ENCODE measurements around the gene C6orf52. TPM values are rescaled to one million over a fixed set of nuclear protein-coding genes. Genes with fewer than 3 reads are reported as not detected.

The C6orf52 gene
- total and polyA plus RNA-seq, 2 experiments from 2014 or later = 0.75 TPM; not detected in 1

GRCh38 chr6:10740061-10740460 is 45.6 kb upstream of the C6orf52 start:
- H3K4me2 ChIP-seq (ENCODE audit: unreplicated experiment) = no peak overlapping the region
- no peak for DNase-seq
- H2AFZ ChIP-seq = no peak overlapping the region
- H3K9me2 ChIP-seq (ENCODE audit: insufficient read depth) = no peaks in the 10 kb centered on the region
- no peaks in the 10 kb centered on the region for H4K20me1 ChIP-seq (ENCODE audit: insufficient read depth)
- H3K36me3 ChIP-seq (ENCODE audit: low read depth) = no peaks in the 10 kb centered on the region
- no peak for TF ChIP-seq EZH2phosphoT487 (IDR thresholded peaks at IDR 0.05; ENCODE audit: insufficient read depth, low read depth)
- no peak for TF ChIP-seq EZH2 (IDR thresholded peaks at IDR 0.05; ENCODE audit: insufficient read depth, poor library complexity, severe bottlenecking)
- H3K9me3 ChIP-seq (ENCODE audit: low read depth) = no peaks in the 10 kb centered on the region
- peaks cover 29% of the 10 kb centered on the region for H3K79me2 ChIP-seq (ENCODE audit: insufficient read depth)
- peaks cover 8% of the 10 kb centered on the region for H3F3A ChIP-seq (ENCODE audit: insufficient read depth)
- no peak overlapping the region for H3K27ac ChIP-seq
- in situ Hi-C loops (cut with MboI) = no loop called here
- H3K4me1 ChIP-seq (ENCODE audit: insufficient read depth) = peaks cover 5% of the 10 kb centered on the region
- no peak overlapping the region for H3K9ac ChIP-seq
- no peak overlapping the region for H3K4me3 ChIP-seq
- no peaks in the 10 kb centered on the region for H3K27me3 ChIP-seq (replicated peaks; ENCODE audit: insufficient read depth)

GRCh38 chr6:10736731-10737130 is 42.3 kb upstream of the C6orf52 start:
- Histone ChIP-seq H3K4me3 (no peak overlapping the region), H2AFZ (no peak overlapping the region), H3K9me2 (ENCODE audit: insufficient read depth) (no peaks in the 10 kb centered on the region), H3K27ac (no peak overlapping the region), H3K4me2 (ENCODE audit: unreplicated experiment) (no peak overlapping the region), H3K4me1 (ENCODE audit: insufficient read depth) (peaks cover 15% of the 10 kb centered on the region), H3K9ac (no peak overlapping the region), H4K20me1 (ENCODE audit: insufficient read depth) (no peaks in the 10 kb centered on the region), H3K9me3 (ENCODE audit: low read depth) (no peaks in the 10 kb centered on the region), H3K27me3 (replicated peaks; ENCODE audit: insufficient read depth) (no peaks in the 10 kb centered on the region), H3K79me2 (ENCODE audit: insufficient read depth) (peaks cover 29% of the 10 kb centered on the region), H3K36me3 (ENCODE audit: low read depth) (peaks cover 13% of the 10 kb centered on the region; the same call in 1 of the 2 replicates), H3F3A (ENCODE audit: insufficient read depth) (peaks cover 33% of the 10 kb centered on the region)
- WGBS, 2 experiments (ENCODE audit: low coverage in 1 of 2, low lambda C conversion rate in 2 of 2, missing lambda C conversion rate in 2 of 2) = 13 to 20% methylated on average over 2 of the region's 2 CpGs
- DNase-seq = no peak
- TF ChIP-seq EZH2 (IDR thresholded peaks at IDR 0.05; ENCODE audit: insufficient read depth, poor library complexity, severe bottlenecking) (no peak), EZH2phosphoT487 (IDR thresholded peaks at IDR 0.05; ENCODE audit: insufficient read depth, low read depth) (no peak)
- in situ Hi-C loops (cut with MboI) = no loop called here

- peaks cover 33% of the 10 kb centered on the region for H3F3A ChIP-seq (ENCODE audit: insufficient read depth)
- no peaks in the 10 kb centered on the region for H3K27me3 ChIP-seq (replicated peaks; ENCODE audit: insufficient read depth)
- peak overlapping the region; percentile 66 for H3K27ac ChIP-seq
- no peaks in the 10 kb centered on the region for H4K20me1 ChIP-seq (ENCODE audit: insufficient read depth)
- in situ Hi-C loops (cut with MboI) = no loop called here
- peaks cover 15% of the 10 kb centered on the region for H3K4me1 ChIP-seq (ENCODE audit: insufficient read depth)
- H3K9ac ChIP-seq = no peak overlapping the region
- peaks cover 31% of the 10 kb centered on the region for H3K36me3 ChIP-seq (ENCODE audit: low read depth)
- WGBS, 2 experiments (ENCODE audit: low coverage in 1 of 2, low lambda C conversion rate in 2 of 2, missing lambda C conversion rate in 2 of 2) = 96 to 99% methylated on average over 3 of the region's 3 CpGs
- no peak for DNase-seq
- H2AFZ ChIP-seq = no peak overlapping the region
- no peak for TF ChIP-seq EZH2 (IDR thresholded peaks at IDR 0.05; ENCODE audit: insufficient read depth, poor library complexity, severe bottlenecking)
- TF ChIP-seq EZH2phosphoT487 (IDR thresholded peaks at IDR 0.05; ENCODE audit: insufficient read depth, low read depth) = no peak
- H3K4me3 ChIP-seq = no peak overlapping the region
- H3K9me2 ChIP-seq (ENCODE audit: insufficient read depth) = no peaks in the 10 kb centered on the region
- H3K4me2 ChIP-seq (ENCODE audit: unreplicated experiment) = no peak overlapping the region
- H3K9me3 ChIP-seq (ENCODE audit: low read depth) = no peaks in the 10 kb centered on the region
- H3K79me2 ChIP-seq (ENCODE audit: insufficient read depth) = peaks cover 29% of the 10 kb centered on the region
Observed at GRCh38 chr6:10733863-10734262, 39.4 kb upstream of the C6orf52 start.

- H3F3A ChIP-seq (ENCODE audit: insufficient read depth) = peaks cover 33% of the 10 kb centered on the region
- no peaks in the 10 kb centered on the region for H3K27me3 ChIP-seq (replicated peaks; ENCODE audit: insufficient read depth)
- H3K27ac ChIP-seq = no peak overlapping the region
- H3K36me3 ChIP-seq (ENCODE audit: low read depth) = peaks cover 31% of the 10 kb centered on the region
- no peak overlapping the region for H3K9ac ChIP-seq
- peaks cover 15% of the 10 kb centered on the region for H3K4me1 ChIP-seq (ENCODE audit: insufficient read depth)
- H3K9me2 ChIP-seq (ENCODE audit: insufficient read depth) = no peaks in the 10 kb centered on the region
- H3K9me3 ChIP-seq (ENCODE audit: low read depth) = no peaks in the 10 kb centered on the region
- H3K4me3 ChIP-seq = no peak overlapping the region
- H4K20me1 ChIP-seq (ENCODE audit: insufficient read depth) = no peaks in the 10 kb centered on the region
- no peak for TF ChIP-seq EZH2phosphoT487 (IDR thresholded peaks at IDR 0.05; ENCODE audit: insufficient read depth, low read depth)
- no peak for TF ChIP-seq EZH2 (IDR thresholded peaks at IDR 0.05; ENCODE audit: insufficient read depth, poor library complexity, severe bottlenecking)
- no peak overlapping the region for H2AFZ ChIP-seq
- no peak overlapping the region for H3K4me2 ChIP-seq (ENCODE audit: unreplicated experiment)
- DNase-seq = no peak
- peaks cover 23% of the 10 kb centered on the region for H3K79me2 ChIP-seq (ENCODE audit: insufficient read depth)
- 94 to 96% methylated on average over 17 of the region's 17 CpGs for WGBS, 2 experiments (ENCODE audit: low coverage in 1 of 2, low lambda C conversion rate in 2 of 2, missing lambda C conversion rate in 2 of 2)
- in situ Hi-C loops (cut with MboI) = no loop called here
Observed at GRCh38 chr6:10733151-10733715, 38.8 kb upstream of the C6orf52 start.

GRCh38 chr6:10730254-10730653 is 35.8 kb upstream of the C6orf52 start:
- Histone ChIP-seq H3K9ac (no peak overlapping the region), H3K4me3 (no peak overlapping the region), H4K20me1 (ENCODE audit: insufficient read depth) (no peaks in the 10 kb centered on the region), H2AFZ (no peak overlapping the region), H3K9me2 (ENCODE audit: insufficient read depth) (no peaks in the 10 kb centered on the region), H3K36me3 (ENCODE audit: low read depth) (peaks cover 35% of the 10 kb centered on the region), H3K79me2 (ENCODE audit: insufficient read depth) (peaks cover 28% of the 10 kb centered on the region), H3F3A (ENCODE audit: insufficient read depth) (peaks cover 27% of the 10 kb centered on the region), H3K4me2 (ENCODE audit: unreplicated experiment) (no peak overlapping the region), H3K27me3 (replicated peaks; ENCODE audit: insufficient read depth) (no peaks in the 10 kb centered on the region), H3K27ac (no peak overlapping the region), H3K9me3 (ENCODE audit: low read depth) (no peaks in the 10 kb centered on the region), H3K4me1 (ENCODE audit: insufficient read depth) (peaks cover 12% of the 10 kb centered on the region)
- no peak for TF ChIP-seq EZH2 (IDR thresholded peaks at IDR 0.05; ENCODE audit: insufficient read depth, poor library complexity, severe bottlenecking)
- no peak for TF ChIP-seq EZH2phosphoT487 (IDR thresholded peaks at IDR 0.05; ENCODE audit: insufficient read depth, low read depth)
- no peak for DNase-seq
- WGBS, 2 experiments (ENCODE audit: low coverage in 1 of 2, low lambda C conversion rate in 2 of 2, missing lambda C conversion rate in 2 of 2) = 80 to 85% methylated on average over 3 of the region's 3 CpGs
- in situ Hi-C loops (cut with MboI) = no loop called here
